HepG2 (cell line): ENCODE measurements around the gene SLC34A3. TPM values are rescaled to one million over a fixed set of nuclear protein-coding genes. Genes with fewer than 3 reads are reported as not detected.
A peak's percentile ranks its signal among the peaks of the same experiment; 100 is the strongest.

Experiments
- ARNT ChIP-seq: fragments of 450-650 bp; IDR thresholded peaks from 2 replicates; pipeline ENCODE4 v1.6.1; 2017
- ARNT2 ChIP-seq: sonication (generic); formaldehyde crosslinking; IDR thresholded peaks from 2 replicates; pipeline ENCODE4 v1.8.0; 2022; ENCODE audit warnings: mild to moderate bottlenecking, low read depth, missing genetic modification reagents, moderate library complexity
- ESRRA ChIP-seq: sonication (generic); formaldehyde crosslinking; IDR thresholded peaks from 2 replicates; pipeline ENCODE4 v1.5.1; 2020; ENCODE audit warnings: mild to moderate bottlenecking, low read depth, missing genetic modification reagents
- GATAD2A ChIP-seq: IDR thresholded peaks from 2 replicates; pipeline ENCODE4 v1.6.1; 2016
- KDM5A ChIP-seq: fragments of 200-600 bp; sonication (generic); IDR thresholded peaks from 2 replicates; pipeline ENCODE4 v1.7.0; 2018; ENCODE audit warnings: antibody characterized with exemption, mild to moderate bottlenecking, low read length, borderline replicate concordance
- NFIB ChIP-seq: sonication (generic); formaldehyde crosslinking; IDR thresholded peaks from 2 replicates; pipeline ENCODE4 v1.9.0; 2021; ENCODE audit warnings: missing genetic modification reagents, mild to moderate bottlenecking, borderline replicate concordance
- PRDM4 ChIP-seq: sonication (generic); formaldehyde crosslinking; IDR thresholded peaks from 2 replicates; pipeline ENCODE4 v1.9.0; 2021; ENCODE audit warnings: missing genetic modification reagents, borderline replicate concordance
- REST ChIP-seq, 2 experiments: IDR thresholded peaks; 2 replicates each; pipeline ENCODE4 v1.6.1; 2011 to 2012; ENCODE audit warnings: low read length in 2 of 2, borderline replicate concordance in 1 of 2, low read depth in 1 of 2, mild to moderate bottlenecking in 1 of 2, moderate library complexity in 1 of 2
- ZBTB38 ChIP-seq: sonication (generic); formaldehyde crosslinking; IDR thresholded peaks from 2 replicates; pipeline ENCODE4 v1.5.1; 2020; ENCODE audit warnings: mild to moderate bottlenecking, missing genetic modification reagents
- ZBTB43 ChIP-seq: sonication (generic); formaldehyde crosslinking; conservative IDR thresholded peaks from 2 replicates; pipeline ENCODE4 v1.4.0; 2020; ENCODE audit warnings: missing genetic modification reagents
- ZNF362 ChIP-seq: sonication (generic); formaldehyde crosslinking; IDR thresholded peaks from 2 replicates; pipeline ENCODE4 v1.4.0; 2020; ENCODE audit warnings: missing genetic modification reagents, mild to moderate bottlenecking, borderline replicate concordance
- ZNF703 ChIP-seq: sonication (generic); formaldehyde crosslinking; IDR thresholded peaks from 2 replicates; pipeline ENCODE4 v1.5.1; 2020; ENCODE audit warnings: missing genetic modification reagents, mild to moderate bottlenecking, moderate library complexity, borderline replicate concordance
- polyA plus RNA-seq, 8 experiments: library from polyadenylated mRNA; depleted of rRNA in 3 of 8; stranded (reverse) in 7 of 8; unstranded in 1 of 8; fragments of >200 nt; fragmentation: Illumina TruSeq in 4 of 8; extraction: Trizol in 4 of 8; gene quantifications; 2 replicates each; pipeline versions ENCODE4 v1.2.1 to v1.2.3, GENCODE V29; 2011 to 2016; ENCODE audit warnings: low read depth in 4 of 8, missing spikeins in 1 of 8, mixed read lengths in 1 of 8; ENCODE audit not compliant: insufficient read depth in 1 of 8
- total RNA-seq, 5 experiments: library from RNA; depleted of rRNA; stranded (reverse); fragments of >200 nt; fragmentation: Illumina TruSeq; extraction: Trizol; gene quantifications; 2 replicates each; pipeline ENCODE4 v1.2.3, GENCODE V29; 2016; ENCODE audit warnings: low read depth in 1 of 5
- TF ChIP-seq, protein P1 (sequence below): sonication (generic); formaldehyde crosslinking; IDR thresholded peaks from 2 replicates; pipeline ENCODE4 v1.9.0; 2021; ENCODE audit warnings: missing genetic modification reagents, borderline replicate concordance

SLC34A3 gene
- total and polyA plus RNA-seq, 2 of the 13 experiments (the other 11 are each of a cell fraction or from before 2014, with no cell fraction given) = 0.07 to 1.0 TPM

GRCh38 chr9:137240318-137240840 is 9.7 kb downstream of the SLC34A3 start (continued):
- TF ChIP-seq ZBTB43 (CRISPR knock-in tag) = peak; percentile 71
- TF ChIP-seq GATAD2A = peak; percentile 46
- TF ChIP-seq ARNT2 (CRISPR knock-in tag) = peak; percentile 73; the same call in 1 of the 2 replicates
- TF ChIP-seq ESRRA = peak; percentile 65; the same call in 1 of the 2 replicates
- TF ChIP-seq, protein P1, sequence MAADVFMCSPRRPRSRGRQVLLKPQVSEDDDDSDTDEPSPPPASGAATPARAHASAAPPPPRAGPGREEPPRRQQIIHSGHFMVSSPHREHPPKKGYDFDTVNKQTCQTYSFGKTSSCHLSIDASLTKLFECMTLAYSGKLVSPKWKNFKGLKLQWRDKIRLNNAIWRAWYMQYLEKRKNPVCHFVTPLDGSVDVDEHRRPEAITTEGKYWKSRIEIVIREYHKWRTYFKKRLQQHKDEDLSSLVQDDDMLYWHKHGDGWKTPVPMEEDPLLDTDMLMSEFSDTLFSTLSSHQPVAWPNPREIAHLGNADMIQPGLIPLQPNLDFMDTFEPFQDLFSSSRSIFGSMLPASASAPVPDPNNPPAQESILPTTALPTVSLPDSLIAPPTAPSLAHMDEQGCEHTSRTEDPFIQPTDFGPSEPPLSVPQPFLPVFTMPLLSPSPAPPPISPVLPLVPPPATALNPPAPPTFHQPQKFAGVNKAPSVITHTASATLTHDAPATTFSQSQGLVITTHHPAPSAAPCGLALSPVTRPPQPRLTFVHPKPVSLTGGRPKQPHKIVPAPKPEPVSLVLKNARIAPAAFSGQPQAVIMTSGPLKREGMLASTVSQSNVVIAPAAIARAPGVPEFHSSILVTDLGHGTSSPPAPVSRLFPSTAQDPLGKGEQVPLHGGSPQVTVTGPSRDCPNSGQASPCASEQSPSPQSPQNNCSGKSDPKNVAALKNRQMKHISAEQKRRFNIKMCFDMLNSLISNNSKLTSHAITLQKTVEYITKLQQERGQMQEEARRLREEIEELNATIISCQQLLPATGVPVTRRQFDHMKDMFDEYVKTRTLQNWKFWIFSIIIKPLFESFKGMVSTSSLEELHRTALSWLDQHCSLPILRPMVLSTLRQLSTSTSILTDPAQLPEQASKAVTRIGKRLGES = 0 out of 2 replicates have a peak, but pooled peaks have one; percentile 60
- no peak for TF ChIP-seq REST (IDR thresholded peaks at IDR 0.05; ENCODE audit: borderline replicate concordance in 1 of 2, low read depth in 1 of 2, low read length in 2 of 2)
- TF ChIP-seq ZBTB38 (CRISPR knock-in tag) = peak; percentile 90
- 0 out of 2 replicates have a peak, but pooled peaks have one; percentile 36 for TF ChIP-seq KDM5A
- TF ChIP-seq ARNT = no peak
- TF ChIP-seq NFIB (CRISPR knock-in tag) = no peak
- no peak; the same call in 1 of the 2 replicates for TF ChIP-seq ZNF362 (CRISPR knock-in tag)
- no peak for TF ChIP-seq PRDM4 (CRISPR knock-in tag)
- no peak for TF ChIP-seq ZNF703
